Measurements from ENCODE around the gene LRMDA. TPM values are rescaled to one million over a fixed set of nuclear protein-coding genes. Genes with fewer than 3 reads are reported as not detected.

LRMDA gene
- total and polyA plus RNA-seq, 2 of the 4 experiments (the other 2 are of a cell fraction) = 0.07 TPM; not detected in 1

- ATAC-seq (ENCODE audit: low read depth) (no peak), DNase-seq (no peak)
- Histone ChIP-seq H2BK120ac (ENCODE audit: low read depth, low read length) (no peak overlapping the region), H2AK5ac (ENCODE audit: low read depth, low read length) (no peak overlapping the region), H4K8ac (ENCODE audit: low read depth in 2 of 2, low read length in 2 of 2) (no peak overlapping the region), H4K5ac (ENCODE audit: low read depth, low read length) (no peak overlapping the region), H3K23ac (ENCODE audit: low read depth, low read length) (no peak overlapping the region), H3K9ac (ENCODE audit: low read depth, low read length) (no peak overlapping the region), H3K14ac (replicated peaks; ENCODE audit: low read depth, low read length) (no peak overlapping the region), H3K27me3 (ENCODE audit: control insufficient read depth, insufficient read depth, low read length) (peaks cover 5% of the 10 kb centered on the region; the same call in 1 of the 2 replicates), H2AK9ac (replicated peaks; ENCODE audit: low read depth, low read length, poor library complexity) (no peak overlapping the region), H2AFZ (replicated peaks; ENCODE audit: low read length, poor library complexity) (no peak overlapping the region), H2BK20ac (ENCODE audit: low read depth, low read length) (no peak overlapping the region), H3K27ac (ENCODE audit: insufficient read depth, low read length) (no peak overlapping the region), H2BK15ac (ENCODE audit: low read depth, low read length) (no peak overlapping the region), H3K9me1 (ENCODE audit: insufficient read depth, low read length) (no peaks in the 10 kb centered on the region), H3K4me1 (ENCODE audit: control insufficient read depth, insufficient read depth, low read length) (no peaks in the 10 kb centered on the region), H4K20me1 (ENCODE audit: insufficient read depth, low read length) (no peaks in the 10 kb centered on the region), H3K18ac (ENCODE audit: low read depth, low read length) (no peak overlapping the region), H3K9me3 (ENCODE audit: control insufficient read depth, insufficient read depth, low read length) (peaks cover 2% of the 10 kb centered on the region; the same call in 1 of the 2 replicates), H3K56ac (ENCODE audit: extremely low read depth, insufficient read depth, low read length) (no peak overlapping the region), H2BK5ac (ENCODE audit: low read depth, low read length, poor library complexity, severe bottlenecking) (no peak overlapping the region), H3K36me3 (ENCODE audit: control insufficient read depth, insufficient read depth, low read length) (no peaks in the 10 kb centered on the region), H3K79me1 (ENCODE audit: low read depth in 1 of 2, low read length in 2 of 2) (no peaks in the 10 kb centered on the region), H4K91ac (ENCODE audit: insufficient read depth, low read depth, low read length) (no peak overlapping the region), H3K4ac (ENCODE audit: low read depth, low read length) (no peak overlapping the region), H3K4me2 (ENCODE audit: low read depth, low read length) (no peak overlapping the region), H3K4me3 (ENCODE audit: insufficient read depth, low read depth, low read length) (no peak overlapping the region)
- dilution Hi-C loops (cut with HindIII; ENCODE audit: low sequenced_read_pairs, unreplicated experiment) (no loop called here), in situ Hi-C loops (cut with MboI; ENCODE audit: low sequenced_read_pairs) (no loop called here), intact Hi-C loops (cut with micrococcal nuclease) (no loop called here)
- TF ChIP-seq MXI1 (IDR thresholded peaks at IDR 0.05; ENCODE audit: borderline replicate concordance, low read depth, low read length) (no peak), NFE2L2 (IDR thresholded peaks at IDR 0.05; ENCODE audit: low read depth, low read length) (no peak), RFX5 (IDR thresholded peaks at IDR 0.05; ENCODE audit: low read depth, low read length) (no peak), FOS (IDR thresholded peaks at IDR 0.05; ENCODE audit: low read depth, low read length) (no peak), BHLHE40 (IDR thresholded peaks at IDR 0.05; ENCODE audit: low read depth, low read length) (no peak), POLR2A (IDR thresholded peaks at IDR 0.05; ENCODE audit: low read depth, low read length) (no peak), CHD1 (IDR thresholded peaks at IDR 0.05; ENCODE audit: low read depth, low read length) (no peak)
- no CpG with 5 or more reads among the region's 3 CpGs for WGBS, 2 experiments (ENCODE audit: extremely low coverage in 2 of 2, insufficient read length in 1 of 2)
- no TSS peak for BruUV-seq (replicated peaks)
- CTCF ChIA-PET = no interaction called here
- POLR2A ChIA-PET (ENCODE audit: unreplicated experiment) = interaction anchor here (0.9 kb wide), 1 partner anchor 8 kb away, joined by 4 read pairs; no protein-coding TSS in a partner anchor
Measured at GRCh38 chr10:76068856-76069255, 637.4 kb downstream of the LRMDA start.

Measured in IMR-90 (cell line).